GM19035 (cell line): ENCODE measurements around the gene CLASRP.
"Not testable (repeated sequence)": the region's sequence is repeated elsewhere in the genome, so short reads cannot be mapped to it uniquely, and the experiment has no call there.

Experiments
- ATAC-seq: cut with Tn5 transposase; IDR thresholded peaks from one replicate; pipeline ENCODE4 v1.9.1; 2021; ENCODE audit not compliant: unreplicated experiment

Gene CLASRP

DNA sequence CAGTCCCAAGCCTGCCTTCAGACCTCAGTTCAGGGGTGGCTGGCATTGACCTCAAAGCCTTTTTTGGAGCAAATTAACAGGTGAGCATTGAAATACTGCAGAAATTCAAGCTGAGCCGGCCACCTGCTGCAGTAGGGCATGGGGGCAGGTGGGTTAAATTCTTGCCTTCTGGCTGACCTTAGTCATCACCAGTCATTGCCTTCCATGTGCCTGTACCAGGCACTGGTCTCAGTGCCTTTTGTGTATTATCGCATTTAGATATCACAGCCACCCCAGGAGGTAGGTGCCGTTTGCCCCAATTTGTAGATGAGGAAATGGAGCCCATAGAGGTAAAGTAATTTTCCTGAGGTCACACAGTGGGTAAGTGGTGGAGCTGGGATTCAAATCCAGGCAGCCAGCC lies 61.4 kb downstream of the CLASRP start:
- ATAC-seq, result no peak

DNA sequence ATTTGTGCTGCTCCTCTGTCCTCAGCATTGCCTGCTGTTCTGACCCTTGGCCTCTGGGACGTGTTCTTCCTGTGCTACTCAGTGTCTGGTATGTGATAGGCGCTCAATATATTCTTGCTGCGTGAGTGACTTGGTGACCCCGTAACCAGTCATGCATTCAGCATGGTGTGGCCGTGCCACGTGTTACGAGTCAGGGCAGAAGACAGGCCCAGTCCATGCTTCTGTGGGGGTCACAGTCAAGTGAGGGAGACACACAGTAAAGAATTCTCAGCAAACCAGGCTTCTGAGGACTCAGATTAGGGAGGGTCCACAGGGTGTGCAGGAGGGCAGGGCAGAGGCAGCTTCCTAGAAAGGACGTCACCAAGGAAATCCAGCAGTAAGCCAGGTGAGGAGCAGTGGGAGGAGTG lies 62.0 kb downstream of the CLASRP start:
- ATAC-seq, result no peak

DNA sequence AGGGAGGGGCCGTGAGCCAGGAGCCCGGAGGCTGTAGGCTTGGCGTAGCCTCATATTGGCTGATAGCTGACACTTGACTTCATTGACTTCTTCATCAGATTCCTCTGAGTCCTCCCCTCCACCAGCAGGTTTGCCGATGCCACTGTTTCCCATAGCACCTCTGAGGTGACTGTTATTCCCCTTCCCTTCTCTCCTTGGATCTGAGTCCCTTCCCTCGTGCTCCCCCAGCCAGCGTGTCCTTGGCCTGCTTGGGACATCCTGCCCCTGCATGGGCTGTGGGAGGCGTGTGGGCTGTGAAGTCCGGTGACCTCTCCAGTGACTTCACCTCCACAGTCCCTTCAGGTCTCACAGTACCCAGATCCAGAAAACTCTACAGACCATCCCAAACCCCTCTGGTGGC lies 63.0 kb downstream of the CLASRP start:
- no peak for ATAC-seq

DNA sequence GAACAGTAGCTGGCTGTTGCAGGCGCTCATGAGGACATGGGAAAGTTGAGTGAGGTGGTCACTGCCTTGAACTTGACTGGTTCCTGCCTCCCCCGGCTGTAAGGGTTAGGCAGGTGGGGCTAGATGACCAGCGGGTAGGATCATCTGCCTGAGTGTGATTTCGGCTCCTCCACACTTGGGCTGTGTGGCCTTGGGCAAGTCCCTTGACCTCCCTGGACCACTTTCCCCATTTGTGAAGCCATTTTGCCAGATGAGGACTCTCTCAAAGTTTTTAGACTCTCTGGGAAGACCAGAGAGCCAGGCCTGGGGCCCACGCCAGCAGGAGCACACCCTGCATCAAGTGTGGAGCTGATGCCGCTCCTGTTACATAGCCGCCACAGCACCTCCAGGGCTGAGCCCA lies 63.6 kb downstream of the CLASRP start:
- no peak for ATAC-seq

DNA sequence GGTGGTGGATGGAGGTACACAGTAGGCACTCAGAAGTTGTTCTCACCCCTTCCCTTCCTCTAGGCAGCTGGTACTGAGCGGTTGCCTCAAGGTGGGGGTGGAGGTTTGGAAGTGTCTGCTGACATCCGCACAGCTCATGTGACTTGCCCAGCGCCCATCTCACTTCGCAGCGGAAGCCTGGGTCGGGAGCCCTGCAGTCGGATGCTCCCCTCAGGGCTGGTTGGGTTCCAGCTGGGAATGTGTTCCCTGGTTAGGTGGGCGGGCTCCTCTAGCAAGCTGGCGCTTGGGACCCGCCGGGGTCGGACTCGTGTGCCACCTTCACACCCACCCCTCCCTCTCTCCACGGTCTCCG lies 64.3 kb downstream of the CLASRP start:
- no peak for ATAC-seq

DNA sequence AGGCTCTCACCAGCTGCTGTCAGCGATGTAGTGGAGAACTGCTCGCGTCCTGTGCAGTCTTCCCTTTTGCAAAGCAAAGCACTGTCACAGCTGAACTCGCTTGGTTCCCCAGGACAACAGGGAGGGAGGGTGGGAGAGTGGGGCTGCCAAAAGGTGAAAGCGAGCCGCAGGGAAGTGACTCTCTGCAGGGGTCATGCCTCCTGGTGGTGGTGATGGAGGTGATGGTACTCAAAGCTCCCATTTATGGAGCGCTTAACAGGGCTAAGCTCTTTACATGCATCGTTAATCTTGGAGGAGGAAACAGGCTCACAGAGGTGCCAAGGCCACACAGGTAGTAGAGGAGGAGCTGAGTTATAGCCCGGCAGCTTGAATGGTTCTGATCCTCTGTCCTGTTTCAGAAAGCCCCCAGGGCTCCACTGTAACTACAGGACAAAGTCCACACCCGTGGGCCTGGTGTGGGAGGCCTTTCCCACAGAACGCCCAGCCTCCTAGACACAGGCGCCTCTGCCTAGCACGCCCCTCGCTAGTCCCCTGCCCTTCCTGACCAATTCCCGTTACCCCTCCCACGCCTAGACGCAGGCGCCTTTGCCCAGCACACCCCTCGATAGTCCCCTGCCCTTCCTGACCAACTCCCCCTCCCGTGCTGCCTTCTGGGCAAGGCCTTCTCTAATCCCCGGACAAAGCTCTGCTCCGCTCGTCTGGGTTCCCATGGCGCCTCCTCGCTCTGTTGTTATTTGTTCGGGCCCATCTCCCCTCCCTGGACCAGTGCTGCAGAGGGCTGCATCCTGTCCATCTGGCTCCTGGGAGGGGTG lies 64.9 kb downstream of the CLASRP start:
- no peak for ATAC-seq

DNA sequence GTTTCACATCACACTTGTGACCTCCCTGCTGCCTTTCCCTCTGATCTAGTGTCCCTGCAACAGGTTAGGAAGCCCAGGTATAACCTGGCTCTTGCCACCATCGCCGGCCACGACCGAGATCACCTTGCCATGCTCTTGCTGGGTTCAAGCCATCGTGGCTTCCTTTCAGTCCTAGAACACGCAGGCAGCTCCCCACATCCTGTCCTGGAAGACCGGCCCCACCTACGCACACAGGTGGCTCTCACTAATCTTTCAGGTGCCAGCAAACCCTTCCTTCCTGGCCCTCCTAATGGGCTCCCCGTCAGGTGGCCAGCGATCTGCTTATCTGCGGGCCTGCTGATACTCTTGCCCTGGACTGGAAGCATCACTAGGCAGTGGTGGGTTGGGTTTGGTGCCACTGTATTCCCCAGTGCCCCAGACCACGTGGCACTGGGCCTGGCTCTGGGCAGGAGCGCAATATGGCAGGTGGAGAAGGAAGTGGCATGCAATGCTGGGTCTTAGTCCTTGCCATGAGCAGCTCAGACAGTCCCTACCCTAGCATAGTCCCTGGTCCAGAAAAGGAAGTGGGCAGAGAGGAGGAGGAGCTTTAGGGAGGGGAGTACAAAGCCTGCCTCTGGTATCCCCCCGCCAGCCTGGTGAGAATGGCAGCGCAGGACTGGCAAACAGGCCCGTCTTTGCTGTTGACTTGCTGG lies 66.0 kb downstream of the CLASRP start:
- no peak for ATAC-seq

DNA sequence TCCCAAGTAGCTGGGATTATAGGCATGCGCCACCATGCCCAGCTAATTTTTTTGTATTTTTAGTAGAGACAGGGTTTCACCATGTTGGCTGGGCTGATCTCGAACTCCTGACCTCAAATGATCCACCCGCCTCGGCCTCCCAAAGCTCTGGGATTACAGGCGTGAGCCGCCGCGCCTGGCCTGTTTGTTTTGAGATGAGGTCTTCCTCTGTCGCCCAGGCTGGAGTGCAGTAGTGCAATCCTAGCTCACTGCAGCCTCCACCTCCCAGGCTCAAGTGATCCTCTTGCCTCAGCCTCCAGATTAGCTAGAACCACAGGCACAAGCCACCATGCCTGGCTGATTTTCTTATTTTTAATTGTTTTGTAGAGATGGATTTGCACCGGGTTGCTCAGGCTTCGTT lies 67.5 kb downstream of the CLASRP start:
- not testable (repeated sequence) for ATAC-seq

DNA sequence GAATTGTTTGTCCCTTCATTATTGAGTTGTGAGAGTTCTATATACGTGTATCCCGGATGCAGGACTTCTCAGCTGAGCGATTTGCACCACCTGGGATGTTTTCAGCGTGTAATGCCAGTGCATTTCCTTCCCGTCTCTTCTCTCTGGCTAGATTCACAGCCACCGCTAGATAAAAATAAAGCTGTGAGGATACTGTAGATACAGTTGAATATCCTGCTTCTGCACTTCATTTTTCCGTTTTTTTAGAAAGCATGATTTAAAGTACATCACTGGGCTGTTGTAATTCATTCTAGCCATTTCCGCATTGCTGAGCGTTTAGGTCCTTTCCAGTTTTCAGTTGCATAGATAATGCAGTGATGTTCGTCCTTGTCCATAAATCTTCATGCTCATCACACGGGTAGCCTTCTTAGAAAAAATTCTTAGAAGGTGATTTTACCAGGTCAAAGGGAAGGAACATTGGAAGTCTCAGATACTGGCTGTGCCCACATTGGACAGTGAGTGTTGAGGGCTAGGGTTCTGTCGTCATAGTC lies 68.8 kb downstream of the CLASRP start:
- ATAC-seq, result no peak

DNA sequence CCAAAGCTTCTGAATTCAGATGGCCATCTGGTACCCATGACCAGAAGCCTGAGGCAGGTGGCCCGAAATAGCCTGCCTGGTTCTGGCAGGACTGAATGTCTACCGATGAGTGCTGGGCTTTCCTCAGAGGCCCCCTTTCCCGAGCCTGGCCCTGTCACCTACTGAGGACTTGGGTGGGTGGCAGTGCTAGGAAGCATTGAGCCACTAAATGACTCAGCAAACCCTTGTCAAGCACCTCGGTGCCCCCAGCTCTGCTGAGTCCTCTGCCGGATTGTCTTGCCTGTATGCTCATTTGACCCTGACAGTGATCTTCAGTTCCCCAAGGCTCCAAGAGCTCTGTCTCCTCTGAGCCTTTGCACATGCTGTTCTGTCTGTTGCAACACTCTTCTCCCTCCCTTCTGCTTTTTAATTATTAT lies 72.0 kb downstream of the CLASRP start:
- no peak for ATAC-seq

DNA sequence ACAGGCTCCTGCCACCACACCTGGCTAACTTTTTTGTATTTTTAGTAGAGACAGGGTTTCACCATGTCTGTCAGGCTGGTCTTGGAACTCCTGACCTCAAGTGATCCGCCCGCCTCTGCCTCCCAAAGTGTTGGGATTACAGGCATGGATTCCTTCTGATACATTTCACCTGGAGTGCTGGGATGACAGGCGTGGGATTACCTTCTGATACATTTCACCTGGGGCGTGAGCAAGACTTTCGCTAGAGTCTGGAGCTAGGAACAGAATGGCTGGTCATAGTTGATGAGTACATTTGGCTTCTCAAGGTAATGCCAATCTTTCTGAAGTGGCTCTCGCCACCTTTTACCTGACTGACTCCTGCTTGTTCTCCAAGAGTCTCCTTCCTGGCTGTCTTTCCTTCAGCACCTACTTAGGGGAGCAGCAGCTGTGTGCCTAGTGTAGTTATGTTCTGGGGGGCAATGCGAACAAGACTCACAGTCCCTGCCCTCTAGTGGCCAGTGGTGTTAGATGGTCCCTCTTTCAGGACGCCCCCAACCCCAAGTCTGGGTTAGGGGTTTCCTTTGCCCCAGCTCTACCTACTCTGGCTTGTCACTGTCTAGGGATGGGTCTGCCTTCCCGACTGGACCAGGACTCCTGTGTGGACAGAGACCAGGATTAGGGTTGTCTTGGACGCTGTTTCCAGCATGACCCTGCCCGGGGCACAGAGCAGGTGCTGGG lies 73.4 kb downstream of the CLASRP start:
- ATAC-seq, result no peak

DNA sequence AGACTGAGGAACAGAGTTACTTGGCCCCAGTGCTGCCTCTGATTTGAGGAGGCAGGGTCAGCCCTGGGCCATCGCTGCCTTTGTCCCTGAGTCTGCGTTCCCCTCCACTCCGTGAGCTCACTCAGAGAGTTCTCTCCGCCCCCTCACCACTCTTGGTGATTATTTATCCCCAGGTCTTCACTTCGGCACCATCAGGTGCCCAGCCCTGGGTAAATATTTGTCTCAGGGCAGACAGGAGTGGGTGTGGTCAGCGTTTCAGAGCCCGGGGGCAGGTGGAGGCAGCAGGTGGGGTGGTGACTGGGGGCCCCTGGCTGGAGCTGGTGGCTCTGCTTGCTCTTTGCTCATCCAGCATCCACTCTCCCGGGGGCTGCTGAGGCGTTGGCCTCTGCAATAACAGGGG lies 74.8 kb downstream of the CLASRP start:
- ATAC-seq, result no peak

DNA sequence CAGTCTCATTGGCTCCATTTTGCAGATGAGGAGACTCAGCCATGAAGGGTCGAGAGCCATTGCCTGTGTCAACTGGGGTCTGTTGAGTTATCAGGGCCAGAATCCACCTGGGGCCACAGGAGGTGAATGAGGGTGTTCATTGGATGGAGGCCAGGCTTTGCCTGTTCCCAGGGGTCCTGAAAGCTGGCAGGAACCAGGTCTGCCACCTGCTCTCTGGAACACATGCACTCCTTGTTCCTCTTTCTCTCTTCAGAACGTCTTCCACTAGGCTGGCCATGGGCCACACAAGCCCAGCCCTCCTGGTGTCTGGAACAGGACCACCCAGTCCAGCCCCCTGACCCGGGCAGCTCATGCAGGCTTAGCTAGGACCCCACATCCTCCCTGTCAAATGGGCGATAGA lies 75.3 kb downstream of the CLASRP start:
- no peak for ATAC-seq

DNA sequence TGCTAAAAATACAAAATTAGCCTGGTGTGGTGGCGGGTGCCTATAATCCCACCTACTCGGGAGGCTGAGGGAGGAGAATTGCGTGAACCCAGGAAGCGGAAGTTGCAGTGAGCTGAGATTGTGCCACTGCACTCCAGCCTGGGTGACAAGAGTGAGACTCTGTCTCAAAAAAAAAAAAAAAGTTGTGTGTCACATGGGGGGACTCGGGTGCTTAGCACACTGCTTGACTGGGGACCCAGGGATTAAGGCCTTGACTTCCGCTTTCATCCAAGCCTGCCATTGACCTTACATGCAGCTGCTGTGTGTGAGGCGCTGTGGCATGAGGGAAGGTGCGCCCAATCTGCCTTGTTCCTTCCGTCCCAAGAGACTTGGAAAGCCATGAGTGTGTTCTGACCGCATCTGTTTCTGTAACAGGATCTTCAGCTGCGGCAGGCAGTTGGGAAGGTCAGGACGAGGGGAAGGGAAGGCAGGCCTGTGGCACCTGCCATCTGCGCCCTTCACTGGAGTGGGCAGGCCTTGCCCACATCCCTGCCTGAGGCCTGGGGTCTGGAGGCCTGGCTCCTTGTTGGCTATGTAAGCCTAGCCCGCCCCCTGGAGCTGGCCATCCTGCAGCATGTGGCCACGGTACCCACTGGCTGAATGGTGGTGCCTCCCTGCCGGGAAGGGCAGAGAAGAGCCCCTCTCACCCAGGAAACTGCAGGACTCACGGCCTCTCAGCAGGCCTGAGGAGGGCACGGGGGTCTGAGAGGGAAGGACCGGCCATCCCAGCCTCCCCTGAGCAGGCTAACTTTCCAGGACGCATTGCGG lies 77.2 kb downstream of the CLASRP start:
- no peak for ATAC-seq

DNA sequence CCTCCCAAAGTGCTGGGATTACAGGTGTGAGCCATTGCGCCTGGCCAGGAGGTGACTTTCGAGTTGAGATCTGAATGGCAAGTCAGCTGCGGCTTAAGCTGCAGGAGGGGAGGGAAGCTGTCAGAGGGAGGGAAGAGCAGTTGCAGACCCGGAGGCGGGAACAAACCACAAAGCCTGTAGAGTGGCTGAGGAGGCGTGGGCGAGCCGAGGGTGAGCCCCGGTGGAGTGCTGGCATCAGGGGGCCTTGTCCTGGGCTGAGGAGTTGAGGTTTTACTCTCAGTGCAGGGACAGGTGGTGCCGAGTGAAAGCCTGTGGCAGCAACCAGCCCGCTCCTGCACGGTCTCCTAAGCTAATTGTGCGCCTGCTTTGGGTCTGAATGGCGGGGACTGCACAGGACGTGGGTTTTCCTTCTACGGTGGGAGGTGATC lies 78.3 kb downstream of the CLASRP start:
- no peak for ATAC-seq

DNA sequence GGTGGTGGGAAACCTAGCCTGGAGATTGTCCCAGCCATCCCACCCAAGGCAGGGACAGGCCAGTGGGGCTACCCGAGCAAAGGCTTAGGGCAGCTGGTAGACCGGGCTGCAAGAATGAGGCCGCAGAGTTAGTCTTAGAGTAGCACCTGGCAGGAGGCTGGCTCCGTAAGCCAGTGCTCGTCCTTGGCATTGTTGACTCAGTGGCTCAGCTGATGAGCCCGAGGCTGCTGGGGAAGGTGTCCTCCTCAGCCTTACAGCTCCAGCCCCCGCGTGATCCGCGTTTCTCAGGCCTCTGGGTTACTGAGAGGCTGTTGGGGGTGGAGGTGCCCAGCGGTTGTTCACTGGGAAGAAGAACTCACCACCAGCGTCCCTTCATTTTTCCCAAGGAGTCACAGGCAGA lies 78.8 kb downstream of the CLASRP start:
- ATAC-seq, result no peak

DNA sequence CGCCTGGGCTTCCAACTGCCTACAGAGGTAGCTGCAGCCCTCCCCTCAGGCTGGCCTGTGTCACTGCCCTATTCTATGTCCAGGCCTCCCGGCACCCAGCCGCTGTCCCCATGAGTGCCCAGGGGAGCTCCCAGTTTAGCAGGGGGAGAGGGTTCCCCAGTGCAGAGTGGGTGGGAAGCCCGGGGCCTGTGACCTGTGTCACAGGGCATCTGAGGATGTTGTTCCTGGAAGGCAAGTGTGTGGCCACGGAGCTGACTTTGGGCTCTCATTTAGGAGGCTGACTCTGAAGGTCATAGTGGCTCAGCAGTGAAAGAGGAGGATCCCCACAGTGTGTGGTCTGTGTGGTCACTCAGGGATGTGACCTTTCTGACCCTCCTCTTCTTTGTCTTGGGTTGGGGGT lies 79.3 kb downstream of the CLASRP start:
- ATAC-seq, result no peak

DNA sequence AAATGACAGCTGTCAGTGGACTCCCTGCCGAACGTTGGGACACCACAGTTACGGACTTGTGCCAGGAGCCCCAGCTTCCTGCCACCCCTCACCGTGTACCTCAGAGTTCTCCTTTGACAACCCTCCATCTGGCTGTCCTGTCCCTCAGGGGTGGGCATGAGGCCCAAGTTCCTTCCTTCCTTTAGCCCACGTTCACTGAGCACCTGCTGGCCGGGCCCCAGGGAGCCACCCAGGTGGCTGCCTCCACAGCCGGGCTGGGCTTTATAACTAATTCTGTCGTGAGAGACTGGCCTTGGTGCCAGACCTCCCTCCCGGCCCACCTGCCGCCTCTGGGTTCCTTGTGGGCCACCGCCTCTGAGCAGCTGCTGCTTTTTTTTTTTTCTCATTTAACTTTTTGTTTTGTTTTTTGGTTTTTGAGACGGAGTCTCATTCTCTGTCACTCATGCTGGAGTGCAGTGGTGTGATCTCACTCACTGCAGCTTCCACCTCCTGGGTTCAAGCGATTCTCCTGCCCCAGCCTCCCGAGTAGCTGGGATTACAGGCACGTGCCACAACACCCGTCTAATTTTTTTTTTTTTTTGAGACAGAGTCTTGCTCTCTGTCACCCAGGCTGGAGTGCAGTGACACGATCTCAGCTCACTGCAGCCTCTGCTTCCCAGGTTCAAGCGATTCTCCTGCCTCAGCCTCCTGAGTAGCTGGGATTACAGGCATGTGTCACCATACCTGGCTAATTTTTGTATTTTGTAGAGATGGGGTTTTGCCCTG lies 79.9 kb downstream of the CLASRP start:
- peak; percentile 44 for ATAC-seq

DNA sequence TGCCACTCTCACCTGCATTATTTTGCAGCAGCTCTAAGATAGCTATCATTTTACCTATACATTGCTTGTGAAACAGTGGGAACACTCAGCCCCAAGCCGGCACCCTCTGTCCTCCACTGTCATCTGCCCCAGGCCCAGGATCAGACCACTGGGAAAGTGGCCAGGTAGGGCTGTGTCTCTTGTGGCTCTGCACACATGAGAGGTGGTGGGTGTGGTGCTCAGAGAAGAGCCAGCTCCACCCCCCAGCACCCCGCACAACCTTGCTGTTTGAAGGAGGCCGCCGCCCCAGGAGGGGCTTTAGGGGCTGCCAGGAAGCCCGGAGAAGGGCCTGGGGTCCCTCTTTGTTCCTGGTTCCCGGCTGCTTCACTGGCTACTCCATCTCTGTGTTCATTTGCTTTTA lies 80.7 kb downstream of the CLASRP start:
- no peak for ATAC-seq
